Stimulated activated CD4-positive, alpha-beta T cell treated with anti-CD3 and anti-CD28 coated beads, Interleukin-12 subunit alpha, Interleukin-12 subunit beta, amount 100 ng/mL, for 48 hours (primary cell): ENCODE measurements around the gene CDK15.

ENCODE experiments used
- DNase-seq, 3 donors: peaks; one replicate each; pipeline ENCODE4 v3.0.0-alpha.2; 2020; ENCODE audit warnings: low read depth in 2 of 3, low spot score in 1 of 3

CDK15 gene

GRCh38 chr2:201932511-201932910, 126.2 kb downstream of the CDK15 start:
- no peak for DNase-seq

- no peak for DNase-seq
Measured at GRCh38 chr2:201933792-201934237, 127.5 kb downstream of the CDK15 start.

GRCh38 chr2:201936817-201937216, 130.5 kb downstream of the CDK15 start:
- no peak for DNase-seq

- no peak for DNase-seq
Measured at GRCh38 chr2:201937343-201937742, 131.0 kb downstream of the CDK15 start.

GRCh38 chr2:201938156-201938775, 131.9 kb downstream of the CDK15 start:
- no peak for DNase-seq

GRCh38 chr2:201938781-201939180, 132.4 kb downstream of the CDK15 start:
- DNase-seq: no peak

GRCh38 chr2:201939453-201939941, 133.2 kb downstream of the CDK15 start:
- no peak for DNase-seq

GRCh38 chr2:201942531-201942930, 136.2 kb downstream of the CDK15 start:
- DNase-seq: no peak
